Measurements from ENCODE around the gene AATK. TPM values are rescaled to one million over a fixed set of nuclear protein-coding genes. Genes with fewer than 3 reads are reported as not detected.

Gene AATK
- total RNA-seq, 4 donors from 2014 or later: 0.51 to 5.9 (median 3.0) TPM

- DNase-seq: no peak
- Histone ChIP-seq H3K4me1 (no peaks in the 10 kb centered on the region), H3K27me3 (no peaks in the 10 kb centered on the region), H3K36me3 (no peaks in the 10 kb centered on the region), H3K4me3 (no peak overlapping the region), H3K27ac (no peak overlapping the region), H3K9me3 (no peaks in the 10 kb centered on the region)
- intact Hi-C loops (cut with DNase I; ENCODE audit: low total_unique reads): no loop called here
- TF ChIP-seq POLR2A (IDR thresholded peaks at IDR 0.05) (no peak), CTCF (IDR thresholded peaks at IDR 0.05) (no peak)
These were observed 33.0 kb downstream of the AATK start for GRCh38 chr17:81132770-81133723.

GRCh38 chr17:81132197-81132540 is 33.9 kb downstream of the AATK start:
- H3K4me1 ChIP-seq: no peaks in the 10 kb centered on the region
- intact Hi-C loops (cut with DNase I; ENCODE audit: low total_unique reads): no loop called here
- H3K4me3 ChIP-seq: no peak overlapping the region
- no peak overlapping the region for H3K27ac ChIP-seq
- H3K9me3 ChIP-seq: no peaks in the 10 kb centered on the region
- DNase-seq: no peak
- TF ChIP-seq CTCF (IDR thresholded peaks at IDR 0.05) (no peak), POLR2A (IDR thresholded peaks at IDR 0.05) (no peak)
- no peaks in the 10 kb centered on the region for H3K36me3 ChIP-seq
- H3K27me3 ChIP-seq: no peaks in the 10 kb centered on the region

GRCh38 chr17:81131486-81132196 is 34.4 kb downstream of the AATK start:
- Histone ChIP-seq H3K27me3 (no peaks in the 10 kb centered on the region), H3K4me3 (no peak overlapping the region), H3K27ac (no peak overlapping the region), H3K4me1 (no peaks in the 10 kb centered on the region), H3K9me3 (no peaks in the 10 kb centered on the region), H3K36me3 (no peaks in the 10 kb centered on the region)
- no peak for TF ChIP-seq POLR2A (IDR thresholded peaks at IDR 0.05)
- no peak for TF ChIP-seq CTCF (IDR thresholded peaks at IDR 0.05)
- intact Hi-C loops (cut with DNase I; ENCODE audit: low total_unique reads): no loop called here
- no peak for DNase-seq

- no peaks in the 10 kb centered on the region for H3K27me3 ChIP-seq
- DNase-seq: no peak
- no peak overlapping the region for H3K4me3 ChIP-seq
- H3K4me1 ChIP-seq: no peaks in the 10 kb centered on the region
- H3K36me3 ChIP-seq: no peaks in the 10 kb centered on the region
- H3K9me3 ChIP-seq: no peaks in the 10 kb centered on the region
- no peak for TF ChIP-seq CTCF (IDR thresholded peaks at IDR 0.05)
- TF ChIP-seq POLR2A (IDR thresholded peaks at IDR 0.05): no peak
- H3K27ac ChIP-seq: no peak overlapping the region
- intact Hi-C loops (cut with DNase I; ENCODE audit: low total_unique reads): no loop called here
These were observed 35.3 kb downstream of the AATK start for GRCh38 chr17:81130385-81131361.
